Fibroblast of the aortic adventitia (primary cell): ENCODE results near the gene PRDX6. TPM values are rescaled to one million over a fixed set of nuclear protein-coding genes. Genes with fewer than 3 reads are reported as not detected.

Experiments used
- DNase-seq: peaks from one replicate; pipeline ENCODE4 v3.0.0-alpha.2; 2010; ENCODE audit warnings: low read depth
- H3K4me3 ChIP-seq: 2 replicates; pipeline ENCODE4 v1.5.1; 2011; ENCODE audit warnings: low read depth, mild to moderate bottlenecking, control low read depth, low read length, moderate library complexity
- total RNA-seq: library from RNA; depleted of rRNA; stranded (reverse); fragments of >200 nt; gene quantifications from 2 replicates; pipeline ENCODE4 v1.2.3, GENCODE V29; 2012; ENCODE audit warnings: low replicate concordance
- TF ChIP-seq, protein P1 (sequence below): IDR thresholded peaks from 2 replicates; pipeline ENCODE4 v1.5.1; 2011; ENCODE audit warnings: mild to moderate bottlenecking, low read length, control low read depth, inconsistent platforms; ENCODE audit not compliant: insufficient read depth

PRDX6 gene
- total RNA-seq, 1 donor: 185 TPM

DNA sequence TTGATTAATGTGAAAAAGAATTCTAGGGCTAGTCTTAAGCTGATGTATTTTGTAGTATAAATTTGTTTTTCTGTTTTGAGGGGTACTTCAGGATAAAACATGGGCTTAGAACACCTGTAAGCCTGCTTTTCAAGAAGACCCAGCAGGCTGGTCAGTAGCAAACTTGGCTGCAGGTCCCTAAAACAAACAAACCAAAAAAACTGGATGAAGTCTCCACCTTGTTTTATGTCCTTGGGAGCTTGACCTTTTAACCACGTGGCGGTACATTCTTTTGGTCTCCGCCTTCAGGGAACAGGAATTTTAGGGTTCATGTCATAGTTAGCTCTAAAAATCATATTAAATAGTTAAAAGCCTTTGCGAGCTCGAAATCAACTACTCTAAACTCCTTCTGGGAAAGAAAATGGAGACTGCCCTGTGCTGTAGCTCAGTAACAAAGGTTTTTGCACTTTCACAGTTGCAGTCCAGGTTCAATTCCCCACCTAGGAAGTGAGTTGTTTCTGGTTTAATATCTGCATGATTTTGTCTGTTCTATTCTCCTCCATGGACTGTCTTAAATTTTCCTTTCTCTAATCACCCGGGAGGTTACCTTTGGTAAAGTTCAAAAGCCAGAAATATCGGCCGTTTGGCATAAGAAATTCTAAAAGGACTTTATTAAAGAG lies 18.6 kb downstream of the PRDX6 start:
- DNase-seq: no peak
- TF ChIP-seq, protein P1, sequence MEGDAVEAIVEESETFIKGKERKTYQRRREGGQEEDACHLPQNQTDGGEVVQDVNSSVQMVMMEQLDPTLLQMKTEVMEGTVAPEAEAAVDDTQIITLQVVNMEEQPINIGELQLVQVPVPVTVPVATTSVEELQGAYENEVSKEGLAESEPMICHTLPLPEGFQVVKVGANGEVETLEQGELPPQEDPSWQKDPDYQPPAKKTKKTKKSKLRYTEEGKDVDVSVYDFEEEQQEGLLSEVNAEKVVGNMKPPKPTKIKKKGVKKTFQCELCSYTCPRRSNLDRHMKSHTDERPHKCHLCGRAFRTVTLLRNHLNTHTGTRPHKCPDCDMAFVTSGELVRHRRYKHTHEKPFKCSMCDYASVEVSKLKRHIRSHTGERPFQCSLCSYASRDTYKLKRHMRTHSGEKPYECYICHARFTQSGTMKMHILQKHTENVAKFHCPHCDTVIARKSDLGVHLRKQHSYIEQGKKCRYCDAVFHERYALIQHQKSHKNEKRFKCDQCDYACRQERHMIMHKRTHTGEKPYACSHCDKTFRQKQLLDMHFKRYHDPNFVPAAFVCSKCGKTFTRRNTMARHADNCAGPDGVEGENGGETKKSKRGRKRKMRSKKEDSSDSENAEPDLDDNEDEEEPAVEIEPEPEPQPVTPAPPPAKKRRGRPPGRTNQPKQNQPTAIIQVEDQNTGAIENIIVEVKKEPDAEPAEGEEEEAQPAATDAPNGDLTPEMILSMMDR: no peak
- no peak overlapping the region for H3K4me3 ChIP-seq

- TF ChIP-seq, protein P1: no peak
- no peak overlapping the region for H3K4me3 ChIP-seq
These were observed 19.7 kb downstream of the PRDX6 start for GRCh38 chr1:173496757-173497320.

DNA sequence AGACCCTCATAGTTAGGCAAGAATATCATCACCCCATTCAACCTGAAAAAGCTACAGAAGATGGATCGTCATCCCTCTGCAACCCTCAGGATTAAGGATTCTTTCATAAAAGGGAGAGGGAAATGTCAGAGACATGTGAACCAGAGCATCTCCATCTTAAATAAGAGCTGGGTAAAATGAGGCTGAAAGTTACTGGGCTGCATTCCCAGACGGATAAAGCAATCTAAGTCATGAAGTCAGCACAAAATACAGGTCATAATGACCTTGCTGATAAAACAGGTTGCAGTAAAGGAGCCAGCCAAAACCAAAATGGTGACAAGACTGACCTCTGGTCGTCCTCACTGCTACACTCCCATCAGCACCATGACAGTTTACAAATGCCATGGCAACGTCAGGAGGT lies 22.6 kb downstream of the PRDX6 start:
- TF ChIP-seq, protein P1: no peak
- DNase-seq: no peak
- H3K4me3 ChIP-seq: no peak overlapping the region

More at GRCh38 chr1:173496757-173497320, 19.7 kb downstream of the PRDX6 start:
- DNase-seq: no peak

DNA sequence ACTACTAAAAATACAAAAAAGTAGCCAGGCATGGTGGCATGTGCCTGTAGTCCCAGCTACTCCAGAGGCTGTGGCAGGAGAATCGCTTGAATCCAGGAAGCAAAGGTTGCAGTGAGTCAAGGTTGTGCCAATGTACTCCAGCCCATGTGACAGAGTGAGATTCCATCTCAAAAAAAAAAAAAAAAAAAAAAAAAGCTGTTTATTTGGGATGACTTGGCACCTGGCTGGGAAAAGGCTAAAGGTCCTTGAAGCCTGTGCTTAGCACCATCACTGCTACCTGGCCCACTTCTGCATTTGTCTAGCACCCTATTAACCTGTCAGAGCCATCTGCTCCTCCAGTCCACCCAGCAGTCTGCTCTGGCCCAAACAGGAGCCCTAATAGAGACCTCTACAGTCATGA lies 25.0 kb downstream of the PRDX6 start:
- TF ChIP-seq, protein P1: no peak
- no peak overlapping the region for H3K4me3 ChIP-seq
- DNase-seq: no peak

DNA sequence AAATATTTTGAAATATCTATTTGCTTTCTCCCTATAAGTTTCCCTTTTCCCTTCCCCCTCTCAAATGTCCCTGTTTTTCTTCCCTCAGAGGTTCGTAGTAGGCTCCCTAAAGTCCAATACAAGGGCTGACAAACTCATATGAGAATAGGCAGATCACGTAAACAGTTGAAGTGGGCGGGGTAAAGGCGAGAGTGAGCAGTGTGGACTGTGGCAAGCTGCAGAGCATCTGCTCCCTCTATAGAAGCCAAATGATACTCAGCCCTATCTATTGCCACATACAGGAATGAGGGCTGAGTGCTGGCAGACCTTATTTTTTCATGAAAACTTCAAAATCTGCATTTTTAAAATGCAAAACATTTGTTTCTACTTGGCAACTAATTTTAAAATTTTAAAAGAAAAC lies 26.3 kb downstream of the PRDX6 start:
- peak; percentile 47 for DNase-seq
- H3K4me3 ChIP-seq: no peak overlapping the region
- TF ChIP-seq, protein P1: no peak

- TF ChIP-seq, protein P1: no peak
- H3K4me3 ChIP-seq: no peak overlapping the region
- DNase-seq: no peak
These were observed 27.1 kb downstream of the PRDX6 start for GRCh38 chr1:173504268-173504667.

GRCh38 chr1:173505391-173505790 lies 28.3 kb downstream of the PRDX6 start:
- no peak overlapping the region for H3K4me3 ChIP-seq
- DNase-seq: no peak
- TF ChIP-seq, protein P1: no peak
